Measurements from ENCODE around the gene LZTS3.
A peak's percentile ranks its signal among the peaks of the same experiment; 100 is the strongest.

Gene LZTS3

GRCh38 chr20:3168079-3168828 is 5.1 kb downstream of the LZTS3 start:
- H3K36me3 ChIP-seq (ENCODE audit: control insufficient read depth, low read length) = no peaks in the 10 kb centered on the region
- TF ChIP-seq EZH2phosphoT487 (IDR thresholded peaks at IDR 0.05; ENCODE audit: borderline replicate concordance, low read length) (no peak), CTCF (IDR thresholded peaks at IDR 0.05; ENCODE audit: low read depth, low read length, poor library complexity, severe bottlenecking) (peak; percentile 16)
- H3K9me3 ChIP-seq (ENCODE audit: control insufficient read depth, insufficient read depth, low read length) = no peaks in the 10 kb centered on the region
- no peaks in the 10 kb centered on the region for H3K79me2 ChIP-seq (ENCODE audit: control insufficient read depth, low read length)
- peaks cover 5% of the 10 kb centered on the region for H3K4me1 ChIP-seq (ENCODE audit: control insufficient read depth, low read length)
- H3F3A ChIP-seq (ENCODE audit: control insufficient read depth, insufficient read depth) = no peaks in the 10 kb centered on the region
- no peaks in the 10 kb centered on the region for H3K9me2 ChIP-seq (replicated peaks; ENCODE audit: control insufficient read depth, low read length)
- peak overlapping the region; percentile 21; the same call in 1 of the 2 replicates for H3K4me2 ChIP-seq (ENCODE audit: low read length)
- peaks cover 42% of the 10 kb centered on the region for H3K27me3 ChIP-seq (ENCODE audit: control insufficient read depth, low read length)
- H3K27ac ChIP-seq (ENCODE audit: low read depth, low read length) = no peak overlapping the region
- no peak overlapping the region for H3K4me3 ChIP-seq (ENCODE audit: low read length)
- no peaks in the 10 kb centered on the region for H4K20me1 ChIP-seq (ENCODE audit: control insufficient read depth, insufficient read depth, low read depth, low read length)

GRCh38 chr20:3167738-3168078 is 5.6 kb downstream of the LZTS3 start:
- no peaks in the 10 kb centered on the region for H3K36me3 ChIP-seq (ENCODE audit: control insufficient read depth, low read length)
- H4K20me1 ChIP-seq (ENCODE audit: control insufficient read depth, insufficient read depth, low read depth, low read length) = no peaks in the 10 kb centered on the region
- H3K4me3 ChIP-seq (ENCODE audit: low read length) = no peak overlapping the region
- H3K4me1 ChIP-seq (ENCODE audit: control insufficient read depth, low read length) = peaks cover 4% of the 10 kb centered on the region
- H3K4me2 ChIP-seq (ENCODE audit: low read length) = peak overlapping the region; percentile 21; the same call in 1 of the 2 replicates
- H3F3A ChIP-seq (ENCODE audit: control insufficient read depth, insufficient read depth) = no peaks in the 10 kb centered on the region
- no peaks in the 10 kb centered on the region for H3K9me3 ChIP-seq (ENCODE audit: control insufficient read depth, insufficient read depth, low read length)
- TF ChIP-seq CTCF (IDR thresholded peaks at IDR 0.05; ENCODE audit: low read depth, low read length, poor library complexity, severe bottlenecking) (no peak), EZH2phosphoT487 (IDR thresholded peaks at IDR 0.05; ENCODE audit: borderline replicate concordance, low read length) (no peak)
- H3K9me2 ChIP-seq (replicated peaks; ENCODE audit: control insufficient read depth, low read length) = no peaks in the 10 kb centered on the region
- H3K27me3 ChIP-seq (ENCODE audit: control insufficient read depth, low read length) = peaks cover 42% of the 10 kb centered on the region
- H3K79me2 ChIP-seq (ENCODE audit: control insufficient read depth, low read length) = no peaks in the 10 kb centered on the region
- H3K27ac ChIP-seq (ENCODE audit: low read depth, low read length) = no peak overlapping the region

GRCh38 chr20:3166913-3167342 is 6.4 kb downstream of the LZTS3 start:
- Histone ChIP-seq H3K9me3 (ENCODE audit: control insufficient read depth, insufficient read depth, low read length) (no peaks in the 10 kb centered on the region), H3K4me2 (ENCODE audit: low read length) (no peak overlapping the region), H3K9me2 (replicated peaks; ENCODE audit: control insufficient read depth, low read length) (no peaks in the 10 kb centered on the region), H3K36me3 (ENCODE audit: control insufficient read depth, low read length) (no peaks in the 10 kb centered on the region), H3K27ac (ENCODE audit: low read depth, low read length) (no peak overlapping the region), H3K4me1 (ENCODE audit: control insufficient read depth, low read length) (peaks cover 3% of the 10 kb centered on the region; the same call in 1 of the 2 replicates), H3K79me2 (ENCODE audit: control insufficient read depth, low read length) (no peaks in the 10 kb centered on the region), H3F3A (ENCODE audit: control insufficient read depth, insufficient read depth) (no peaks in the 10 kb centered on the region), H3K4me3 (ENCODE audit: low read length) (no peak overlapping the region), H3K27me3 (ENCODE audit: control insufficient read depth, low read length) (peaks cover 34% of the 10 kb centered on the region), H4K20me1 (ENCODE audit: control insufficient read depth, insufficient read depth, low read depth, low read length) (no peaks in the 10 kb centered on the region)
- no peak for TF ChIP-seq CTCF (IDR thresholded peaks at IDR 0.05; ENCODE audit: low read depth, low read length, poor library complexity, severe bottlenecking)

All from DOHH2 (cell line).